ENCODE measurements around the gene MTIF3.

DNA sequence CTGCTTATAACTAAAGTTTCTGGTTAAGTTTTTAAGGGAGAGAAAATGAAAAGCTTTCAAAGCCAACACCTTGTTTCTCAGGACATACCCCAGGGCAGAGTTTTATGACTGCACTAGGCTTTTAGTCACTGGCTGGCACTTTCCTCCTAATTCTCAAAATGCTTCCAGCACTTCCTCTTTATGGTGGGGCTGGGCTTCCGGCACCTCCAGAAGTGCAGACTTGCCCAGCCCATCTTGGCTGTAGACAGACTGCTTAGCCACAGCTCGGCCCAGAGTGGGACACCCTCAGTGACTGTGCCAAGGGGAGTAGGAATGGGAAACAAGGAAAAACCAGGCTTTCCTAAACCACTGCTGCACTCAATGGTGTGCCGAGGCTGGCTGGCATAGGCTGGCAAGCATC lies 49.2 kb downstream of the MTIF3 start:
- TF ChIP-seq, protein P1, sequence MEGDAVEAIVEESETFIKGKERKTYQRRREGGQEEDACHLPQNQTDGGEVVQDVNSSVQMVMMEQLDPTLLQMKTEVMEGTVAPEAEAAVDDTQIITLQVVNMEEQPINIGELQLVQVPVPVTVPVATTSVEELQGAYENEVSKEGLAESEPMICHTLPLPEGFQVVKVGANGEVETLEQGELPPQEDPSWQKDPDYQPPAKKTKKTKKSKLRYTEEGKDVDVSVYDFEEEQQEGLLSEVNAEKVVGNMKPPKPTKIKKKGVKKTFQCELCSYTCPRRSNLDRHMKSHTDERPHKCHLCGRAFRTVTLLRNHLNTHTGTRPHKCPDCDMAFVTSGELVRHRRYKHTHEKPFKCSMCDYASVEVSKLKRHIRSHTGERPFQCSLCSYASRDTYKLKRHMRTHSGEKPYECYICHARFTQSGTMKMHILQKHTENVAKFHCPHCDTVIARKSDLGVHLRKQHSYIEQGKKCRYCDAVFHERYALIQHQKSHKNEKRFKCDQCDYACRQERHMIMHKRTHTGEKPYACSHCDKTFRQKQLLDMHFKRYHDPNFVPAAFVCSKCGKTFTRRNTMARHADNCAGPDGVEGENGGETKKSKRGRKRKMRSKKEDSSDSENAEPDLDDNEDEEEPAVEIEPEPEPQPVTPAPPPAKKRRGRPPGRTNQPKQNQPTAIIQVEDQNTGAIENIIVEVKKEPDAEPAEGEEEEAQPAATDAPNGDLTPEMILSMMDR (IDR thresholded peaks at IDR 0.05): no peak
- TF ChIP-seq POLR2AphosphoS5 (IDR thresholded peaks at IDR 0.05) (no peak), EP300 (IDR thresholded peaks at IDR 0.05; ENCODE audit: low read depth) (no peak), POLR2A (IDR thresholded peaks at IDR 0.05) (no peak)
